ENCODE data around the gene FAAP100. TPM values are rescaled to one million over a fixed set of nuclear protein-coding genes. Genes with fewer than 3 reads are reported as not detected.

The FAAP100 gene
- total RNA-seq, 1 experiment from 2014 or later = 39.4 TPM

GRCh38 chr17:81502471-81503017 lies 49.6 kb downstream of the FAAP100 start:
- no TSS peak for BruUV-seq (replicated peaks)
- CTCF ChIA-PET = no interaction called here
- Mint-ChIP-seq H3K27me3 (ENCODE audit: unreplicated experiment) (no peaks in the 10 kb centered on the region), H3K4me3 (ENCODE audit: low read depth, unreplicated experiment) (no peak overlapping the region), H3K4me1 (ENCODE audit: low read depth, unreplicated experiment) (no peaks in the 10 kb centered on the region), H3K36me3 (ENCODE audit: insufficient read depth, unreplicated experiment) (peaks cover 26% of the 10 kb centered on the region), H3K9me3 (ENCODE audit: low read depth, unreplicated experiment) (no peaks in the 10 kb centered on the region), H3K27ac (ENCODE audit: unreplicated experiment) (no peak overlapping the region)
- no peak for TF ChIP-seq CTCF (IDR thresholded peaks at IDR 0.05; ENCODE audit: unreplicated experiment)
- intact Hi-C loops (cut with micrococcal nuclease; ENCODE audit: unreplicated experiment) = no loop called here
- no peak for DNase-seq

GRCh38 chr17:81500047-81500446 lies 52.1 kb downstream of the FAAP100 start:
- Mint-ChIP-seq H3K4me3 (ENCODE audit: low read depth, unreplicated experiment) (no peak overlapping the region), H3K27me3 (ENCODE audit: unreplicated experiment) (peaks cover 2% of the 10 kb centered on the region), H3K4me1 (ENCODE audit: low read depth, unreplicated experiment) (peaks cover 1% of the 10 kb centered on the region), H3K9me3 (ENCODE audit: low read depth, unreplicated experiment) (no peaks in the 10 kb centered on the region), H3K27ac (ENCODE audit: unreplicated experiment) (no peak overlapping the region), H3K36me3 (ENCODE audit: insufficient read depth, unreplicated experiment) (peaks cover 12% of the 10 kb centered on the region)
- no peak for DNase-seq
- intact Hi-C loops (cut with micrococcal nuclease; ENCODE audit: unreplicated experiment) = no loop called here
- CTCF ChIA-PET = interaction anchor here (0.6 to 0.7 kb wide), 2 partner anchors 7 to 28 kb away, joined by 3 read pairs; partner anchors contain the start of gene FSCN2
- BruUV-seq (replicated peaks) = no TSS peak
- no peak for TF ChIP-seq CTCF (IDR thresholded peaks at IDR 0.05; ENCODE audit: unreplicated experiment)

- no peak for DNase-seq
- CTCF ChIA-PET = no interaction called here
- intact Hi-C loops (cut with micrococcal nuclease; ENCODE audit: unreplicated experiment) = no loop called here
- H3K9me3 Mint-ChIP-seq (ENCODE audit: low read depth, unreplicated experiment) = no peaks in the 10 kb centered on the region
- H3K4me1 Mint-ChIP-seq (ENCODE audit: low read depth, unreplicated experiment) = peaks cover 6% of the 10 kb centered on the region
- BruUV-seq (replicated peaks) = no TSS peak
- H3K27ac Mint-ChIP-seq (ENCODE audit: unreplicated experiment) = no peak overlapping the region
- H3K27me3 Mint-ChIP-seq (ENCODE audit: unreplicated experiment) = peaks cover 6% of the 10 kb centered on the region
- H3K4me3 Mint-ChIP-seq (ENCODE audit: low read depth, unreplicated experiment) = no peak overlapping the region
- no peak for TF ChIP-seq CTCF (IDR thresholded peaks at IDR 0.05; ENCODE audit: unreplicated experiment)
- H3K36me3 Mint-ChIP-seq (ENCODE audit: insufficient read depth, unreplicated experiment) = peaks cover 16% of the 10 kb centered on the region
Measured at GRCh38 chr17:81499601-81499970, 52.6 kb downstream of the FAAP100 start.

- intact Hi-C loops (cut with micrococcal nuclease; ENCODE audit: unreplicated experiment) = no loop called here
- Mint-ChIP-seq H3K4me3 (ENCODE audit: low read depth, unreplicated experiment) (no peak overlapping the region), H3K36me3 (ENCODE audit: insufficient read depth, unreplicated experiment) (peaks cover 18% of the 10 kb centered on the region), H3K27ac (ENCODE audit: unreplicated experiment) (no peak overlapping the region), H3K9me3 (ENCODE audit: low read depth, unreplicated experiment) (no peaks in the 10 kb centered on the region), H3K27me3 (ENCODE audit: unreplicated experiment) (peaks cover 11% of the 10 kb centered on the region), H3K4me1 (ENCODE audit: low read depth, unreplicated experiment) (peaks cover 9% of the 10 kb centered on the region)
- no TSS peak for BruUV-seq (replicated peaks)
- DNase-seq = no peak
- CTCF ChIA-PET = interaction anchor here (0.7 kb wide), 2 partner anchors 208 to 268 kb away, joined by 4 to 7 read pairs; no protein-coding TSS in a partner anchor
- TF ChIP-seq CTCF (IDR thresholded peaks at IDR 0.05; ENCODE audit: unreplicated experiment) = no peak
Measured at GRCh38 chr17:81498953-81499600, 53.1 kb downstream of the FAAP100 start.
